H1 (cell line): ENCODE measurements around the gene CIBAR2. TPM values are rescaled to one million over a fixed set of nuclear protein-coding genes. Genes with fewer than 3 reads are reported as not detected.

Experiments used
- CTCF ChIA-PET: fragments of 300-600 bp; sonication (Branson Sonifier 250); formaldehyde crosslinking; loops from one replicate; lab custom pipeline; 2021; ENCODE audit not compliant: partially characterized antibody; lab: Charles Lee
- POLR2A ChIA-PET: fragments of 300-600 bp; sonication (Branson Sonifier 250); formaldehyde crosslinking; loops from one replicate; lab custom pipeline; 2021; ENCODE audit warnings: inconsistent platforms; ENCODE audit not compliant: partially characterized antibody; lab: Charles Lee
- DNase-seq, 2 experiments: peaks; one replicate each; pipeline versions ENCODE4 v3.0.0 to v3.0.0-alpha.2; 2010 to 2022; ENCODE audit warnings: low spot score in 2 of 2, low read depth in 1 of 2, mixed read lengths in 1 of 2
- FAIRE-seq: peaks from 2 replicates; lab custom pipeline; 2011; peaks lifted over from hg19 to GRCh38; lab: Jason Lieb, UNC
- H2AFZ ChIP-seq: 2 replicates; pipeline ENCODE4 v1.8.1; 2012; ENCODE audit warnings: low read length, inconsistent platforms
- H2AK5ac ChIP-seq: 2 replicates; pipeline ENCODE4 v1.6.1; 2013; ENCODE audit warnings: low read depth, low read length
- H2BK120ac ChIP-seq: replicated peaks from 2 replicates; pipeline ENCODE3; 2013; ENCODE audit warnings: low read depth, low read length, inconsistent platforms
- H2BK12ac ChIP-seq: 2 replicates; pipeline ENCODE4 v1.6.1; 2013; ENCODE audit warnings: low read depth, low read length
- H2BK15ac ChIP-seq: 2 replicates; pipeline ENCODE4 v1.6.1; 2013; ENCODE audit warnings: low read length
- H2BK20ac ChIP-seq: 2 replicates; pipeline ENCODE4 v1.6.1; 2013; ENCODE audit warnings: low read length
- H2BK5ac ChIP-seq: 2 replicates; pipeline ENCODE4 v1.6.1; 2013; ENCODE audit warnings: low read depth, low read length
- H3K14ac ChIP-seq: 2 replicates; pipeline ENCODE4 v1.6.1; 2013; ENCODE audit warnings: inconsistent platforms; ENCODE audit not compliant: insufficient read length
- H3K18ac ChIP-seq: 2 replicates; pipeline ENCODE4 v1.6.1; 2013; ENCODE audit warnings: low read length; ENCODE audit errors: extremely low read depth
- H3K23ac ChIP-seq: 2 replicates; pipeline ENCODE4 v1.6.1; 2013; ENCODE audit warnings: inconsistent platforms; ENCODE audit not compliant: insufficient read length
- H3K23me2 ChIP-seq: 2 replicates; pipeline ENCODE4 v1.6.1; 2013; ENCODE audit warnings: low read depth, low read length
- H3K27ac ChIP-seq: 2 replicates; pipeline ENCODE4 v1.6.1; 2011; ENCODE audit warnings: low read depth, low read length, inconsistent platforms
- H3K27me3 ChIP-seq, 4 experiments: replicated peaks in 1 of 4; 1 replicate in 1 of 4; 2 replicates in 3 of 4; pipeline versions ENCODE4 v1.6.1 to v1.8.1; 2011 to 2013; ENCODE audit warnings: low read length in 3 of 4, mild to moderate bottlenecking in 3 of 4, inconsistent platforms in 2 of 4, mixed read lengths in 2 of 4, moderate library complexity in 1 of 4; ENCODE audit not compliant: control insufficient read depth in 3 of 4, insufficient read depth in 3 of 4; ENCODE audit errors: extremely low read depth in 1 of 4
- H3K36me3 ChIP-seq, 4 experiments: 2 replicates each; pipeline versions ENCODE4 v1.6.1 to v1.8.1; 2011 to 2013; ENCODE audit warnings: mild to moderate bottlenecking in 4 of 4, low read length in 3 of 4, moderate library complexity in 2 of 4, control low read depth in 1 of 4, inconsistent platforms in 1 of 4; ENCODE audit not compliant: insufficient read depth in 4 of 4, control insufficient read depth in 2 of 4
- H3K4ac ChIP-seq: replicated peaks from 2 replicates; pipeline ENCODE3; 2013; ENCODE audit warnings: low read length, low read depth, mixed read lengths, inconsistent platforms; ENCODE audit not compliant: insufficient read length
- H3K4me1 ChIP-seq, 4 experiments: replicated peaks in 1 of 4; 1 replicate in 1 of 4; 2 replicates in 3 of 4; pipeline versions ENCODE4 v1.6.1 to v1.8.1; 2011 to 2013; ENCODE audit warnings: low read length in 3 of 4, inconsistent platforms in 2 of 4, mixed read lengths in 1 of 4; ENCODE audit not compliant: insufficient read depth in 4 of 4, control insufficient read depth in 3 of 4
- H3K4me2 ChIP-seq, 2 experiments: 2 replicates each; pipeline versions ENCODE4 v1.6.1 to v1.8.1; 2011 to 2013; ENCODE audit warnings: low read depth in 2 of 2, low read length in 2 of 2, control low read depth in 1 of 2, inconsistent platforms in 1 of 2, mild to moderate bottlenecking in 1 of 2; ENCODE audit not compliant: insufficient read depth in 1 of 2
- H3K4me3 ChIP-seq, 4 experiments: fragments of 200-600, 300-600 bp in 1 of 4; sonication (generic), shearing (Covaris generic), sonication (Bioruptor Twin) in 1 of 4; 2 replicates each; pipeline versions ENCODE4 v1.5.1 to v1.8.1; 2011 to 2016; ENCODE audit warnings: low read length in 4 of 4, low read depth in 3 of 4, control low read depth in 2 of 4, inconsistent platforms in 2 of 4, mild to moderate bottlenecking in 2 of 4, mixed read lengths in 1 of 4, moderate library complexity in 1 of 4; ENCODE audit not compliant: insufficient read depth in 2 of 4; ENCODE audit errors: extremely low read depth in 1 of 4
- H3K56ac ChIP-seq: replicated peaks from 2 replicates; pipeline ENCODE3; 2013; ENCODE audit warnings: low read depth, mild to moderate bottlenecking, mixed read lengths, low read length, inconsistent platforms; ENCODE audit not compliant: insufficient read length
- H3K79me1 ChIP-seq: 2 replicates; pipeline ENCODE4 v1.6.1; 2013; ENCODE audit warnings: low read depth, low read length, control low read depth
- H3K79me2 ChIP-seq, 2 experiments: 2 replicates each; pipeline versions ENCODE4 v1.6.1 to v1.8.1; 2012 to 2013; ENCODE audit warnings: low read length in 2 of 2, mild to moderate bottlenecking in 2 of 2, inconsistent platforms in 1 of 2; ENCODE audit not compliant: insufficient read depth in 2 of 2, control insufficient read depth in 1 of 2
- H3K9ac ChIP-seq, 4 experiments: replicated peaks in 1 of 4; 1 replicate in 1 of 4; 2 replicates in 3 of 4; pipeline versions ENCODE4 v1.6.1 to v1.8.1; 2011 to 2013; ENCODE audit warnings: low read depth in 3 of 4, low read length in 3 of 4, control low read depth in 2 of 4, mild to moderate bottlenecking in 2 of 4, moderate library complexity in 2 of 4, inconsistent platforms in 1 of 4; ENCODE audit errors: extremely low read depth in 1 of 4
- H3K9me3 ChIP-seq, 2 experiments: 2 replicates each; pipeline versions ENCODE4 v1.6.1 to v1.8.1; 2012 to 2013; ENCODE audit warnings: mild to moderate bottlenecking in 2 of 2, moderate library complexity in 2 of 2, control low read depth in 1 of 2, inconsistent platforms in 1 of 2, low read depth in 1 of 2, low read length in 1 of 2, mixed read lengths in 1 of 2; ENCODE audit not compliant: insufficient read depth in 2 of 2
- H4K20me1 ChIP-seq, 2 experiments: replicated peaks in 1 of 2; 2 replicates each; pipeline versions ENCODE3 to v1.8.1; 2011 to 2013; ENCODE audit warnings: inconsistent platforms in 2 of 2, low read length in 2 of 2, mild to moderate bottlenecking in 1 of 2; ENCODE audit not compliant: insufficient read depth in 2 of 2, control insufficient read depth in 1 of 2
- H4K5ac ChIP-seq: 2 replicates; pipeline ENCODE4 v1.6.1; 2013; ENCODE audit warnings: low read length, low read depth, mixed read lengths, inconsistent platforms; ENCODE audit not compliant: insufficient read length
- H4K8ac ChIP-seq: 2 replicates; pipeline ENCODE4 v1.8.0; 2013; ENCODE audit warnings: mild to moderate bottlenecking, moderate library complexity, low read length, inconsistent platforms; ENCODE audit not compliant: insufficient read depth; ENCODE audit errors: extremely low read depth
- H4K91ac ChIP-seq: replicated peaks from 2 replicates; pipeline ENCODE3; 2013; ENCODE audit warnings: low read length, mixed read lengths, inconsistent platforms; ENCODE audit not compliant: insufficient read length
- ASH2L ChIP-seq: fragments of 200-600, 300-600 bp; sonication (generic); IDR thresholded peaks from one replicate; pipeline ENCODE4 v1.7.1; 2017; ENCODE audit warnings: low read length
- ATF3 ChIP-seq: IDR thresholded peaks from 2 replicates; pipeline ENCODE4 v1.6.1; 2011; ENCODE audit warnings: low read depth, mild to moderate bottlenecking, low read length; ENCODE audit not compliant: insufficient read depth
- CHD2 ChIP-seq: IDR thresholded peaks from 2 replicates; pipeline ENCODE4 v1.6.1; 2012; ENCODE audit warnings: low read length, improper control_type of control experiment
- CREB1 ChIP-seq: IDR thresholded peaks from 2 replicates; pipeline ENCODE4 v1.6.1; 2012; ENCODE audit warnings: inconsistent platforms
- EP300 ChIP-seq, 2 experiments: IDR thresholded peaks; 1 replicate in 1 of 2; 2 replicates in 1 of 2; pipeline ENCODE4 v1.6.1; 2011 to 2012; ENCODE audit warnings: low read depth in 2 of 2, low read length in 2 of 2, mild to moderate bottlenecking in 2 of 2, borderline replicate concordance in 1 of 2, inconsistent platforms in 1 of 2, moderate library complexity in 1 of 2
- FOSL1 ChIP-seq: IDR thresholded peaks from 2 replicates; pipeline ENCODE4 v1.6.1; 2011; ENCODE audit warnings: mild to moderate bottlenecking, low read depth, low read length, moderate library complexity; ENCODE audit not compliant: insufficient read depth
- HDAC6 ChIP-seq: IDR thresholded peaks from one replicate; pipeline ENCODE4 v1.7.1; 2012; ENCODE audit warnings: low read depth, mild to moderate bottlenecking, inconsistent platforms, low read length, moderate library complexity
- JUN ChIP-seq: IDR thresholded peaks from 2 replicates; pipeline ENCODE4 v1.6.1; 2011; ENCODE audit warnings: low read depth, mild to moderate bottlenecking, improper control_type of control experiment, low read length
- KDM1A ChIP-seq: fragments of 200-600, 300-600 bp; sonication (generic); IDR thresholded peaks from 2 replicates; pipeline ENCODE4 v1.7.1; 2016; ENCODE audit warnings: mild to moderate bottlenecking, low read length, borderline replicate concordance
- KDM4A ChIP-seq: IDR thresholded peaks from one replicate; pipeline ENCODE4 v1.7.1; 2012; ENCODE audit warnings: low read depth, mild to moderate bottlenecking, moderate library complexity, low read length, inconsistent platforms; ENCODE audit not compliant: severe bottlenecking
- POLR2A ChIP-seq, 2 experiments: IDR thresholded peaks; 1 replicate in 1 of 2; 2 replicates in 1 of 2; pipeline ENCODE4 v1.6.1; 2011; ENCODE audit warnings: low read depth in 2 of 2, low read length in 2 of 2, mild to moderate bottlenecking in 2 of 2; ENCODE audit errors: control extremely low read depth in 1 of 2
- POU5F1 ChIP-seq: IDR thresholded peaks from 2 replicates; pipeline ENCODE4 v1.6.1; 2011; ENCODE audit warnings: low read depth, mild to moderate bottlenecking, low read length, moderate library complexity
- RXRA ChIP-seq: IDR thresholded peaks from 2 replicates; pipeline ENCODE4 v1.6.1; 2011; ENCODE audit warnings: low read depth, mild to moderate bottlenecking, low read length, moderate library complexity; ENCODE audit not compliant: insufficient read depth
- ZNF274 ChIP-seq: IDR thresholded peaks from 2 replicates; pipeline ENCODE4 v1.7.0; 2012; ENCODE audit warnings: low read length, borderline replicate concordance; ENCODE audit errors: extremely low read depth
- WGBS, 2 experiments: shearing (Covaris generic) in 1 of 2; methylation state at CpG; one replicate each; pipeline versions ENCODE4 v1.1.6 to v1.1.7; 2013 to 2015; ENCODE audit warnings: low lambda C conversion rate in 2 of 2, mixed read lengths in 2 of 2, inconsistent platforms in 1 of 2, low coverage in 1 of 2, missing lambda C conversion rate in 1 of 2; ENCODE audit not compliant: insufficient replicate concordance in 2 of 2, insufficient coverage in 1 of 2, insufficient read length in 1 of 2; ENCODE audit errors: extremely low coverage in 1 of 2, missing lambda C conversion rate in 1 of 2; 5-methylcytosine and 5-hydroxymethylcytosine counted together
- polyA plus RNA-seq, 7 experiments: library from polyadenylated mRNA; depleted of rRNA in 3 of 7; stranded (reverse) in 5 of 7; unstranded in 2 of 7; fragments of >200 nt in 5 of 7; fragments of 200-250 nt in 2 of 7; gene quantifications; 1 replicate in 5 of 7; 2 replicates in 1 of 7; 4 replicates in 1 of 7; pipeline versions ENCODE4 v1.2.1 to v1.2.3, GENCODE V29; 2011 to 2013; ENCODE audit warnings: missing spikeins in 2 of 7, mixed read lengths in 2 of 7
- total RNA-seq: library from RNA; stranded (reverse); fragmentation: NEBNext Ultra II Directional; extraction: Animal tissue kit (Norgen Biotek cat#: 25700); gene quantifications from 2 replicates; pipeline ENCODE4 v1.2.1, GENCODE V29; 2021

Gene CIBAR2
- total and polyA plus RNA-seq, 2 of the 8 experiments (the other 6 are each of a cell fraction or from before 2014, with no cell fraction given) = 0.18 TPM; not detected in 1

DNA sequence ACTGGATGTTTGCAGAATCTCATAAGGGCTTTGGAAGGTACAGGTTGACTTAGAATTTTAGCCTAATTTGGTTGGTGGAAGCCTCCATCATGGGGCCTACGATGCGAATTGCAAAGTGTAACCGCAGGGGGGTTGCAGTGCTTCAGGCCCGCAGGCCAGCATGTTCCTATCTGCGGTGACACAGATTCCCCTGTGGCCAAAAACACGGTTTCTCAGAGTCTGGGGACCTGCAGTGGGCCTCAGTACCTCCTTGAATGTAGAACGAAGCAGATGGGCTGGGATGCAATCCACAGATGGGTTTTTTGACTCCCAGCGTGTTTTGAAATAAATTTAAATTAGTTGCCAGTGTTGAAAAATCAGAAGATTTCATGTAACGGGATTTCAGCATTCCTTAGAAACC is 49.9 kb downstream of the CIBAR2 start:
- H2BK12ac ChIP-seq = no peak overlapping the region
- DNase-seq = no peak
- no peaks in the 10 kb centered on the region for H3K9me3 ChIP-seq
- H2BK15ac ChIP-seq = no peak overlapping the region
- H2BK5ac ChIP-seq = peak overlapping the region; percentile 49; the same call in 1 of the 2 replicates
- no peak overlapping the region for H2BK120ac ChIP-seq
- no peak overlapping the region for H3K18ac ChIP-seq
- H4K91ac ChIP-seq = no peak overlapping the region
- CTCF ChIA-PET = interaction anchor here (1.2 to 1.6 kb wide), 5 partner anchors 19 to 52 kb away, joined by 3 to 5 read pairs (median 5); no protein-coding TSS in a partner anchor
- no peak overlapping the region for H4K5ac ChIP-seq
- H3K14ac ChIP-seq = no peak overlapping the region
- no peaks in the 10 kb centered on the region for H3K79me1 ChIP-seq
- H2AFZ ChIP-seq = no peak overlapping the region
- H4K8ac ChIP-seq = no peak overlapping the region
- no peak overlapping the region for H2AK5ac ChIP-seq
- peak overlapping the region in 1 of 2 experiments; percentile 16; a peak in 1 of 4 replicates for H3K4me2 ChIP-seq
- no peak overlapping the region for H3K23ac ChIP-seq
- H2BK20ac ChIP-seq = no peak overlapping the region
- H3K23me2 ChIP-seq = no peaks in the 10 kb centered on the region; the same call in 1 of the 2 replicates
- no peaks in the 10 kb centered on the region; a peak in 1 of 7 replicates for H3K27me3 ChIP-seq
- no peak overlapping the region for H3K4me3 ChIP-seq
- peaks cover 4 to 12% (median 7%) of the 10 kb centered on the region in 4 experiments for H3K4me1 ChIP-seq
- H3K27ac ChIP-seq = no peak overlapping the region
- no peak overlapping the region for H3K56ac ChIP-seq
- no peak for FAIRE-seq
- H3K9ac ChIP-seq = no peak overlapping the region
- H3K36me3 ChIP-seq = no peaks in the 10 kb centered on the region
- POLR2A ChIA-PET = no interaction called here
- H4K20me1 ChIP-seq = peaks cover 0 to 2% of the 10 kb centered on the region in 2 experiments
- no peak overlapping the region for H3K4ac ChIP-seq
- H3K79me2 ChIP-seq = no peaks in the 10 kb centered on the region
- 59% methylated on average over 9 of the region's 9 CpGs; no CpG with 5 or more reads in 1 of the 2 experiments for WGBS, 2 experiments
- TF ChIP-seq RXRA (no peak), ASH2L (no peak), ATF3 (no peak), KDM1A (no peak), KDM4A (no peak), POLR2A (IDR thresholded peaks at IDR 0.05; ENCODE audit: control extremely low read depth in 1 of 2, low read depth in 2 of 2, low read length in 2 of 2) (no peak), ZNF274 (no peak), JUN (no peak), CREB1 (no peak), HDAC6 (no peak), CHD2 (no peak), FOSL1 (no peak), EP300 (IDR thresholded peaks at IDR 0.05; ENCODE audit: borderline replicate concordance in 1 of 2, low read depth in 2 of 2, low read length in 2 of 2) (no peak), POU5F1 (no peak)
